GM18873 (cell line): ENCODE measurements around the gene LGALSL.

Experiments used
- ATAC-seq: cut with Tn5 transposase; IDR thresholded peaks from one replicate; pipeline ENCODE4 v1.9.1; 2021; ENCODE audit warnings: mild to moderate bottlenecking, moderate library complexity, moderate number of reproducible peaks; ENCODE audit not compliant: unreplicated experiment, low FRiP score

The LGALSL gene

DNA sequence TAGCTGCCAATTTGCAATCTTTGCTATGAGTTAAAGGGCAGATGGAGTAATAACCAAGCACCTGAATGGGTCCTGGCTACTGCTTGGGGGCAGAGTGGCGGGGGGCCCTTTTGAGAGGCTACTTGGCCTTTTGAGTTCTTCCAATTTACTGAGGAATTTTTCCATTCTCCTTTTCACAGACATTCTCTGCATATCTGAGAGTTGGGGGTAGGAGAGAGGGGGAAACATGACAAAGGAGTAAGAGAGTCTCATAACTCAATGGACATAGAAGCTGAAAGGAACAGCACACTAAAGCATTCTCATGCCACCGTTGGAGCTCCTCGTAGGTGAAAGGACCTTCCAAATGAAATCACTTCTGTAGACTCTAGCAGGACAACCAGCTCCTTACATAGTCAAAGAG is 16.1 kb downstream of the LGALSL start:
- no peak for ATAC-seq

DNA sequence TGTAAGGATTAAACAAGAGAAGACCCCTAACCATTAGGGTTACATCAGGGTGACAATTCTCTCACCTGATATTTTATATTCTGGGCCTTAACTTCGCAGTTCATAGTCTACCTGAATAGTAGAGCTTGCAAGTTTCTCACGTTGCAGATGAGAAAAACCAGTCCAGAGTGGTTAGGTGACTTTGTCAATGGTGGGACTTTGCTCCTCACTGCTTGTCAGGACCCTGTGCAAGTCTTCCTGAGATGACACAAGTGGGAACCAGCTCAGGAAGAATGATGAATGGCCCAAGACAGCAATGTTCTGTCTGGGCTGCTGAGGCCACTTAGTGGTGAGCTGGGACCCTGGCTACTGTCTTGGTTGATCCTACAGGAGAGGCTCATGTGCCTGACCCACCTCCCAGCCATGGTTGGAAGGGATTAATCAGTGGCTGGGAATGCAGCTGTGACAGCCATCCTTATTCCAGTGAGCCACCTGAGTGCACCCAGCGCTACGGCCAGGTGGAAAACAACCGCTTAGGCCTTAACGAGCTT is 16.9 kb downstream of the LGALSL start:
- ATAC-seq, result no peak

DNA sequence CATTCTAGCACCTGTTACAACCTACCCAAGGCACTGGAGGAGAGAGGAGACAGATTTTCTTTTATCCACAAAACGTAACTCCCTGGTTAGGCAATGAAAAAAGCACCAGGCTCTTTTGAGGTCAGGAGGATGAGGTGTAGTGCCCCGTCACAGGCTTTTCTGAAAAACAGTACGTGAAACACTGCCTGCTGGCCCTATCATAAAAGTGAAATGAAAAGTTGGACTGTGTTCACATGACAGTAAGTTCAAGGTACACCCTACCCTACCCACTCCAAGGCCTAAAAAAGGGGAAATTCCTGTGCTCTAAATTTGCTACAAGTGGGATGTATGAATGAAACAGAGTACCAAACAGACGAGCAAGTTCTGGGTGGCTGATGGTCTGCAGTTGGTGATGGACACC is 17.6 kb downstream of the LGALSL start:
- ATAC-seq, result no peak

DNA sequence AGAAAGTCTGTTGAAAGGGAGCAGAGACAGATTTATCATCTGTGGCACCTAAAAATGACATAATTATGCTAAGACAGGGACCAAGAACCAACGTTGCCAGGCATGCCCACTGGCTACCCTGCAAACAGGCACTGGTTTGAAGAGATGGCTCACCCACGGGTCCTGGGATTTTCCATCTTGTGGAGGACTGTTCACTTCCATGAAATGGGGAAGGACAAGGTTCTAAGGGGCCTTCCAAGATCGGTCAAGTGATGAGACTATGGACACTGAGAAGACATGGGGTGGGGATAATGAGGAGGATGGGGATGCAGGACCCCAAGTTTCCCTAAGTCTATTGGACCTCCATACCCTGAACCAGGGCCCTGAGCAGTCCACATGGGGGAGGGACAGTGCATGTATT is 18.9 kb downstream of the LGALSL start:
- ATAC-seq, result no peak

DNA sequence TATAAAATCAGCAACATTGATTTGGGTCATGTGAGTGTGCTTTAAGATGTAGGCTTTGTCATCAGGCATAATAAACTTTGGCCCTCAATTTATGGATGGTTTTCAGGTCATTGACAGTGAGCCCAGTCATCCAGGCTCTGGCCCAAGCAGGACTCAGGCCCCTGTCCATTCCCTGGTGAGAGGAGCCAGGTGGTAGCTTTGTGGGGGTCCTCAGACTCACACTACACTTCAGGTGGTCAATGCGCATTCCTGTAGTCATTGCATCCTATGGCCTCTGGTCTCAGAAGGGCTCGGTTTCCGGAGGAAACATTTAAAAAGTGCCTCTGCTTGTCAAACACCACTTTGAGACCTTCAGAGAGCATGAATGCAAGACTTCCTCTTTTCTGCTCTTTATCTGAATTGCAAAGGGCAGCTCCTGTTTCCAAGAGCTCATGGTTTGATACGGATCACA is 20.2 kb downstream of the LGALSL start:
- no peak for ATAC-seq

DNA sequence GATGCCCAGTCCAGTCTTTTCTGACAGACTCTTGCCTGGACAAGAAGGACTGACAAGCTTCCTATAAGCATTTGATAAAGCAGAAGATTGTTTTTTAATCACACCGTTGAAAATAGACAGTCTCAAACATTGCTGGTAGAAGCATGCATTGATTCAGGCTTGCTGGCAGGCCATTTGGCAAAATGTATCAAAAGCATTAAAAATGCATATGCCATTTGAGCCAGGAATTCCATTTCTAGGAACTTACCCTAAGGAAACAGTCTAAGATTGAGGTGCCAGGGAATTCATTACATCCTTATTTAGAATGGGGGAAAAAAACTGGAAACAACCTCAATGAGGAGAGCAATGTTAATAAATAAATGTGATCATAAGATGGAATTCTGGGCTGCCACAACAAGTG is 20.7 kb downstream of the LGALSL start:
- no peak for ATAC-seq

DNA sequence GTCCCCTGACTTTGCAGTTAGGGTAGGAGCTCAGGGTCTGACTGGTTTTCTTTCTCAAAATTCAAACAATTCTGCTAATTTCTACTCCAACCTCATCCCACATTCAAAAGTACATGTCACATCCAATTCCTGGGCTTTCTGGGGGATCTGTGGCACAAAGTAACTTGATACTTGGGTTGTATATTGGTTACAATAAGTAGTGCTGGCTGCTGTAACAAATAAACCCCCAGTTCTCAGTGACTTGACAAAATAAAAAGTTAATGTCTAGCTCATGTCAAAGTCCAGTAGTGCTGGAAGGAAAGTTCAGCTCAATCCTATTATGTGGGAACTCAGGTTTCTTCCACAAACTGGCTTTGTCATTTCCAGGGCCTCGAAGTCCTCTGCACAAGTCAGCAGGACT is 23.1 kb downstream of the LGALSL start:
- no peak for ATAC-seq

DNA sequence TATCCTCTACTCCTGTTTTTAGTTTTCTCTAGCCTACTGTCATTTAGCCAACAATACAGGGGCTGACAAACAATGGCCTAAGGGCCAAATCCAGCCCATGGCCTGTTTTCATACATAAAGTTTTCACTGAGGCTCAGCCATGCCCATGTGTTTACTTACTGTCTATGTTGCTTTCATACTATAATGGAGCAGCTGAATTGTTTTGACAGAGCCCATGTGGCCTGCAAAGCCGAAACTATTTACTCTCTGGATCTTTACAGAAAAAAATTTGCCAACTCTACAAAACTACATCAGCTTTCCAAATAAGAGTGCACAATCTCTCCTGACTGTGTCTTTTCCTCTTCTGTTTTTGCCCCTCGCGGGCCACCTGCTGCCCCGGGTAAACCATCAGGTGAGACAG is 24.0 kb downstream of the LGALSL start:
- no peak for ATAC-seq

DNA sequence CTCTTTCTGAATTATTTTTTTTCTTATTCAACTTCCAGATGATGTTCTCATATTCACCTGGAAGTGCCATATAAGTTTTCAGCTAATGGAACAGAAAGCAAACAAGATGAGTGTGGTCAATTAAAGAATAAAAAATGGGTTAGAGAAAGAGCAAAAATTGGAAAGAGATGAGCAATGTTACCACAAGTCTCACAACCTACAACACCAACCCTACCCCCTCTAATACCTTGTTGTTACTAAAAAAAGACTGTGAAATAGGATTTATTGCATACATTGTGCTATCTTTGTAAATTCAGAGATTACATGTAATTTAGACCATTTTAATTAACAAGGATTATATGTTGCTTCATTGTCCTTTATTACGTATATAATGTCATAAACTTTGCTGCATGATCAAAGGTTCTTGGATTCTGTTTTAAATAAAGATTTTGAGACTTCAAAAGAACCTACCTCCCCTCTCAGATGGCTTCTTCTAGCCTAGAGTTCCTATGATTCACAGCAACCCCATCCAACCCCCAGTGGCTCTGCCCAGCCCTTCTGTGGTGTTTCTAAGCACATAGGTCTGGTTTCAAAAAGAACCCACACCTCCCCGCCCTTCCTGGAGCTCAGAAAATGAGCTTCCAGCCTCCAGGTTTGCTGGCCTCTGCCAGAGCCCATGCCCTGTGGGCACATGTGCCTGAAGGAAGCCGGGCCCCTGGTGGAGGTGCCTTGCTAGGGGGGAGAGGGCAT is 24.7 kb downstream of the LGALSL start:
- no peak for ATAC-seq

DNA sequence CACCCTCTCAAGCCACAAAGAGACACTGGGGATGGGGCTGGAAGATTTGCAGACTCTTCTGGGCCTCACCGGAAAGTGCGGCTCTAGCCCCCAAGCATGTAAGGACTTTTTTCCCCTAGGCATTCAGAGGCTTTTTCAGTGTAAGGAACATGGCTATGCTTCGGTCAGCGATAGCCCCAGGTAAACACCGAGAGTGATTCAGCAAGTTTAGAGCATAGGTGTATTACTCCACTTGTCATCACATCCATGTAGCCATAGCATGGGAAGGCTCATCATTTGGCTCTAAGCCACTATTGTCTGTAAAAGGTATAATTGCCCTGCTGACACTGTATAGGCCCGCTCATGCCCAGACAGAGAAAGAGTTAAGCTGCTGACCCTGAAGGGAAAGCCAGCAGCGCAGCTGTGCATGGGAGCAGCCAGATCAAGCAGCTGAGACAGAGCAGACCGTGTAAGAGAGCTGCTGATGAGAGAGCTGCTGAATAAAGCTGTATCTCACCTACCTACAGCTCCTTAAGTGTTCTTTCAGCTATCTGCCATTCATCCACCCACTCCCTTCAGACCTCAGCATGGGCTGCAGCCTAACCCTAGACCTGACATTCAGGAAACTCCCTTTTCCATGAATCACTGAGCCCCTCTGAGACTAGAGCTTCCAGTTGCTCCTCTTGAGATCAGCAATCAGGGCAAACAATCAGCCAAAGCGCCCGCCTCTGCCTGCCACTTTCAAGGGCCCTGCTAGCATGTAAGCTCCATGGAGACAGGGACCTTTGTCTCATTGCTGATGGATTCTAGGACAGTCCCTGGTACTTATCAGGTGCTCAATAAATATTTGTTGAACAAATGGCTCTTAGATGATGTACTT is 25.5 kb downstream of the LGALSL start:
- ATAC-seq, result no peak

DNA sequence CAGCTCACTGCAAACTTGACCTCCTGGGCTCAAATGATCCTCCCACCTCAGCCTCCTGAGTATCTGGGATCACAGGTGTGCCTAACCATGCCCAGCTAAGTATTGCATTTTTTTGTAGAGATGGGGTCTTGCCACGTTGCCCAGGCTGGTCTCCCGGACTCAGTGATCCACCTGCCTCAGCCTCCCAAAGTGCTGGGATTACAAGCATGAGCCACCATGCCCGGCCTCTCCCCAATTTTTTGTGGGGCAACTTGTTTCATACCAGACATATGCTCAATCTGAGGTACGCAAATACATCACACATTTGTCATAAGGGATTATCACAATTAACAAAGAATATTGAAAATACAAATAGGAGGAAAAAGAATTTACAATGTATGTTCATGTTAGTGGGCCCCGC is 27.7 kb downstream of the LGALSL start:
- no peak for ATAC-seq

DNA sequence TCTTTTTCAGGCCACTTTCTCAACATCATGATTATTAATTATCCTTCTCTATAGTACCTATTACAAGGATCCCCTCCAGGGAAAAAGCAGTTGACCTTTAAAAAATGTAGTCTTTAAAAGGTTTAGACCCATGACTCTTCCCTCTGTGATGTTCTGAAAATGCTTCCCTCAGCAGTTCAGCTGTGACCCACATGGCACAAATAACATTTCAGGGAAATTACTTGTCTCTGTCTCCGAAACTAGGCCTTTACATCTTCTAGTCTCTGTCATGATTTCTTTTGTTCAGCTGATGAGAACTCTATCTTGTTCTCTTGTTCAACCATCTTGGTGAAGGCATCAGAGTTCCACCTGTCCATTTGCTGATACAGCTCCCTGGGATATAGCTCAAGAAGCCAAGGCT is 28.3 kb downstream of the LGALSL start:
- ATAC-seq, result no peak

DNA sequence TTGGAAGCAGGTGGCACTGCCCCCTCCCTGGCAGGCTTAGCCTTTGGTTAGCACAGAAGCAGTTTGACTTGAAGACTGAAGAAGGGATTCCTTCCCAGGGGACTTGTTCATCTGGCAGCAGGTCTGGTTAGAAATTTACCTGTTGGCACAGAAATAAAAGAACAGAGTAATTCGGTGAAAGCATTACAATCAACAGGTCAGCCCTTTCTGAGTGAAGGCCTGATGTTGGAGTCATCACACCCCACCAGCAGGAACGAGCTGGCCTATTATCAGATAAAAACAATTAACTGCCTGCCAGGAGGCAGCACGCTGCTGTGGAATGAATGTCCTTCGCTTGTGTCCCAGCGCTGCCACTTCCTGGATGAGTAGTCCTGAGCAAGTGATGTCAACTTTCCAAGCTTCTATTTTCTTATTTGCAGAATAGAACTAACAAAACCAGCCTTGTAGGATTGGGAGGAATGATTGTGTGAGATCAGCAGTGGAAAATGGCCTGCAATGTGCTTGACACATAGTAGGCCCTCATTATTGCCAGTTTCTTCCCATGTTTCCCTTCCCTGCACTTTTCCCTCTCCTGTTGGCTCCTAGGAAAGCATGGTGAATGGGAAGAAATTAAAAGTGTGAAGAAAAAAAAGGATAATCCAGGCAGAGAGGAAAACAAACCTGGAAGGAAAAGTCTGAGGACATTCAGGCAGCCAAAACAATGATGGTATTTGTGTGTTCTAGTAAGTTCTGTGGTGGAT is 29.0 kb downstream of the LGALSL start:
- no peak for ATAC-seq

DNA sequence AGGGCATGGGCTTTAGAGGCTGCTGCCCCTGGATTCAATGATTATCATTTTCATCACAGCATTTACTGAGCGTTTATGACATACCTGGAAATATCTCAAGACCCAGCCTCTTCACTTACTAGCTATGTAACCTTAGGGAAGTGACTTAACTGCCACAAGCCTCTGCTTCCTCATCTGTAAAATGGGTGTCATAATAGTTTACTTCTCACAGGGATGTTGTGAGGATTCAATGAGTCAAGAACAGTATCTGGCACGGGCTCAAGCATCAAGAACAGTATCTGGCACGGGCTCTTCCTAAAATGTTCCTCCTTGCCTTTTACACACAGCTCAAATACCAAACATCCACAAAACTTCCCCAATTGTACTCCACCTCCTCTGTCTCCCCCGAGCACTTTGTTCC is 31.4 kb downstream of the LGALSL start:
- no peak for ATAC-seq

DNA sequence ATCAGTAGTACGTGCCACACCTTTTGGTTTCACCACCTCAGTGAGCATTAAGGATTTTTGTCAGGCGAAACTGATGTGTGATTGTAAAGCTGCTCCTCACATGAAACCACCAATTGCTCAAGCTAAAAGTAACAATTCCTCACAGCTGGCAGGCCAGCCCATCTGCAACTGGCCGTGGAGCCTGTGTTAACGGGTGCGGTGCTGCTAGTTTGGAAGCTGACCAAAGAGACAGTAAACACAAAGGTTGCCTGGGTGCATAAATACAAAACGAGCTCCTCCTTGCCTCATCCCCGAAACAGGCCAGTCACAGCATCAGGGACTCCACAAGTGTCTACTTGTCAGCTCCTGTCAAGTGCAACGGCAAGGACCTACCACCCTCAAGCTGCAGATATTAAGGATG is 32.0 kb downstream of the LGALSL start:
- no peak for ATAC-seq

DNA sequence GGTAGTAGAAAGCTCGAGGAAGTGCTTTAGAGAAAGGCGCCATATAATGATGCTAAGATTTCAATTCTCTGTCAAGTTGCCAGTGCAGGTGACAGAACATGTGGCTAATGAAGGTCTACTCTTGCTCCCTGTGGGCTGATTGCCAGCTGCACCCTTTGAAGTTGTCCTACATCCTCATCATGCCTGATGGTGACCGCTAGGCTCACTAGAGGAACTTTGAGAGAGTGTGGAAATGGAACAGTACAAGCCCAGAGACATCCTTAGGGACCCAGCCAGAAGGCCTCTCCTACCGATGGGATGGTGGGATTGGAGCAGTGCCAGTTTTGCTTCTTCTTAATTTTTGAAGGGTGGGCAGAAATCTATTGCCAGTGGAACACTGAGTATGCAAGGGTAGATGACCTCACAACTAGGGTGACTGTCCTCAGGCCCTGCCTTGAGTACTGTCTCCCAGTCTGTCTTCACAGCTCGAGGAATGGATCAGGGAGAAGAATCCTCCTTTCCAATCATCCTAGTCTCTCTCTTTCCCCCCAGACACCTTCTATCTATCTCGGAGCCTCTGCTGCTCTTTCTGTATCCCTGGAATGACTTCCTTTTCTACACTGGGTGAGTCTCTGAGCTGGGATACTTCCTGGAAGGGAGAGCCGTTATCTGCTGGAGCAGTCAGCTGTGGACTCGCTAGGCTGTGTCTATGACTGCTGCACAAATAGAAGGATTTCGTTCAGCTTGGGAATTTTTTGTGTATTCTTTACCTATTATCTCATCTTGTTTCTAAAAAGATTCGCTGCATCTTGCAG is 33.5 kb downstream of the LGALSL start:
- ATAC-seq, result no peak

DNA sequence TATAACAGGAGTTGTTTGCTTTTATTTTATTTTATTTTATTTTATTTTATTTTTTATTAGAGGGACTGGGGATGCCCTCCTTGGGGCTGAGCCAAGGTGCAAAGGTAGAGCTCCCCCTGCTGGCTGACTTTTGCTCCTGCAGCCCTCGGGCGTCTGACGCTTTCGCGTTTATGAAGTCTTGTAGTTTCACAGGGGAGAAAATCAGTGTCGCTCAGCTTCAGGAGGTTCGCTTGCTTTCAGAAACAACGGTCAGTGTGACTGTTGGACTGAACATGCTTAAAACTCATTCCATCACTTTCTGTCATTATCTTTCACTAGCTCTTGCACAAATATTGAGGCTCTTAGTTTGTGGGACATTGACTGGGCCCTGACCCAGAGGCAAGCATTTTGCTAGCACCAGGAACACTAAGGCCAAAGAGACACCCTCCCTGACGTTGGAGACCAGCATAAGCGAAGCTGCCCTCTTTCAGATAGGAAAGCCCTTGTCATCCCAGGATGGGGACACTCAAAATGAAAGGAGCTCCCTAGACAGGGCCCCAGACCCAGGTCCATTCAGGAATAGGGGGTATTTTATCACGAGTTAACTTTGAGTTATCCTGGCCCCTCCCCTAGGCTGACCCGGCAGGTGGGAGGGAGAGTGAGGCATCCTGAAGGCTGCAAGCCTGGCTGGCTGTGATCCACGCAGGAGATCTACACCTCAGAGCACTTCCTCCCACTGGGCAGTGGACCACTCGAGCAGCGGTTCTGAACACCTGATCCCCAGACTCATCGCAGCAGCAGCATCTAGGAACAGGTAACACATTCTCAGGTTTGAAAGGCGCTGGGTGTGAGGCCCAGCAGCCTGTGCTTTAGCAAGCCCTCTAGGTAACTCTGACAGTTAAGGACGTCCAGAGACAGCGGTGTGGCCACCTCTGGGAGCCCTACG is 34.4 kb downstream of the LGALSL start:
- ATAC-seq, result no peak

DNA sequence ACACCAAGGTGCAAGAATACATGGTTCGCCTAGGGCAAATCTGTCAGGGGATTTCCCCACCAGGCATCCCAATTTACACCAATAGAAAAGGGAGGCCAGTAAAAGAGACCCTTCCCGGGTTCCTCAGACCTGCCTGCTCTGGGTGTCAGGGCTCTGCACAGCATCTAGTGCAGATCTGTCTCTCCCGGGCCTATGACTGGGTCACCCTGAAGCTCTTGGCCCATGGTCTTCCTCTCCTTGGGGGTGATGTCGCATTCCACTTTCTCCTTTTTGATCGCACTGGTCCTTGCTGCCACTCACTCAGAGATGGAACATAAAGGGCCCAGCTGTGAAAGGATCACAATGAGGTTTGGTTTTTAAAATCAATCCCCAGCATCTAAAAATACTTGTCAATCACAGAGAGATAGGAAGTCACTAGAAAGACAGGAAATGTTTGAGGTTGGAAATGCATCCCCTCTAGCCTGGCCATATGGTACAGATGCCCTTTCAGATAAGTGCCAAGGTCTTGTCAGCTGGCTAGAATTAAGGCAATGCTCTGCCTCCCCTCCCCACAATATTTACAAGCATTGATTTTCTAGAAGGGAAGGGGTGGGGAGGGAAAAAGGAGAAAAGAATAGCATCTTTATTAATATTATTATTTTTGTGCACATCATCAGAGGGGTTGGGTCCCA is 35.3 kb downstream of the LGALSL start:
- ATAC-seq, result no peak

DNA sequence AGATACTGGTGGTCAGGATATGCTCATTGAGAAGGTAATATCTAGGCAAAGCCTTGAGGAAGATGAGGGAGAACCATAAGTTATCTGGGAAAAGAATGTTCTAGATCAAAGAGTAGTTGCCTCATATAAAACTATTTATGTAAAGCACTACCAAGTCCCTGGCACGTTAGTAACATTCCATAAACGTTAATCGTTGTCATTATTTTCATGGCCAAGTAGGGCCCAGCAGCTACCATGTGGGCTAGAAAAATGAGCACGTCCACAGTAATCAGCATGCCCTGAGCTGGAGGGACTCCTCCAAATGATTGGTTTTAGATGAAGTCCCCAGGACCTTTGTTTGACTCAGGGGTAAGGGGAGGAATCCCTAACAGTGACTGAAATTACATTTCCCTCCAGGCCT is 37.5 kb downstream of the LGALSL start:
- ATAC-seq, result no peak
